Measurements from ENCODE around the gene SCN3B. TPM values are rescaled to one million over a fixed set of nuclear protein-coding genes. Genes with fewer than 3 reads are reported as not detected.

The SCN3B gene
- total RNA-seq, 1 experiment from 2014 or later = 0.77 TPM

DNA sequence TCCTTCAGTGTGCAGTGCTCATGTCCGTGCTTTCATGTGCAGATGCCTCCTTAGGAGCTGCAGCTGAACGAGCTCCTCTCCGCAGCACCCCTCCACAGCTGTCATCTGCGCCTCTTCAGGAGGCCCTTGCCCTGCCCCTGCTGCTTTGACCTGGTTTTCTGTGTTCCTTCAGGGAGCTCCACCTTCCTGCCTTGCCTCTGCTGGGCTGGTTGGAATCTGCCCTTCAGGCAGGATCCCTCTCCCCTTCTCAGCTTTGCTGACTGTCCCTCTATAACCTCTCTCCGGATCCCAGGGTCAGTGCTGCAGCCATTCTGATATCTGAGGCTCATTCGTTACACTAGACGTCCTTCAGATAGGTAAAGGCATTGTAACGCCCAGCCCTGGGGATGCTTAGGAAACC is 67.9 kb downstream of the SCN3B start:
- no peak for DNase-seq
- TF ChIP-seq, protein P1, sequence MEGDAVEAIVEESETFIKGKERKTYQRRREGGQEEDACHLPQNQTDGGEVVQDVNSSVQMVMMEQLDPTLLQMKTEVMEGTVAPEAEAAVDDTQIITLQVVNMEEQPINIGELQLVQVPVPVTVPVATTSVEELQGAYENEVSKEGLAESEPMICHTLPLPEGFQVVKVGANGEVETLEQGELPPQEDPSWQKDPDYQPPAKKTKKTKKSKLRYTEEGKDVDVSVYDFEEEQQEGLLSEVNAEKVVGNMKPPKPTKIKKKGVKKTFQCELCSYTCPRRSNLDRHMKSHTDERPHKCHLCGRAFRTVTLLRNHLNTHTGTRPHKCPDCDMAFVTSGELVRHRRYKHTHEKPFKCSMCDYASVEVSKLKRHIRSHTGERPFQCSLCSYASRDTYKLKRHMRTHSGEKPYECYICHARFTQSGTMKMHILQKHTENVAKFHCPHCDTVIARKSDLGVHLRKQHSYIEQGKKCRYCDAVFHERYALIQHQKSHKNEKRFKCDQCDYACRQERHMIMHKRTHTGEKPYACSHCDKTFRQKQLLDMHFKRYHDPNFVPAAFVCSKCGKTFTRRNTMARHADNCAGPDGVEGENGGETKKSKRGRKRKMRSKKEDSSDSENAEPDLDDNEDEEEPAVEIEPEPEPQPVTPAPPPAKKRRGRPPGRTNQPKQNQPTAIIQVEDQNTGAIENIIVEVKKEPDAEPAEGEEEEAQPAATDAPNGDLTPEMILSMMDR (conservative IDR thresholded peaks at IDR 0.05) = no peak

More for the DNA sequence above, 67.9 kb downstream of the SCN3B start:
- H3K23ac ChIP-seq (ENCODE audit: insufficient read length, low read depth, low read length) = no peak overlapping the region
- H3K9ac ChIP-seq (ENCODE audit: extremely low read depth, insufficient read length, low read length) = no peak overlapping the region
- H4K91ac ChIP-seq (ENCODE audit: insufficient read length, low read depth, low read length) = no peak overlapping the region
- H3K4me1 Mint-ChIP-seq = peaks cover 20 to 24% of the 10 kb centered on the region in 2 experiments
- H3K27me3 Mint-ChIP-seq (ENCODE audit: low read depth) = no peaks in the 10 kb centered on the region
- H3K4me2 ChIP-seq (ENCODE audit: insufficient read depth, insufficient read length, low read length) = no peak overlapping the region
- no peak overlapping the region for H3K18ac ChIP-seq (ENCODE audit: insufficient read length, low read depth, low read length)
- no peak overlapping the region for H3K14ac ChIP-seq (ENCODE audit: insufficient read depth, low read length)
- no peak overlapping the region for H2AK5ac ChIP-seq (ENCODE audit: insufficient read length, low read length)
- no peak overlapping the region for H3K4me3 Mint-ChIP-seq
- no peaks in the 10 kb centered on the region; the same call in 1 of the 2 replicates for H3K4me1 ChIP-seq (ENCODE audit: insufficient read depth, low read length)
- H4K20me1 ChIP-seq (ENCODE audit: control insufficient read depth, insufficient read depth, insufficient read length) = no peaks in the 10 kb centered on the region
- no peaks in the 10 kb centered on the region for H3K79me1 ChIP-seq (ENCODE audit: insufficient read depth, low read depth, low read length, poor library complexity, severe bottlenecking)
- no peak overlapping the region for H3K27ac ChIP-seq (ENCODE audit: insufficient read length, low read depth, low read length)
- no peaks in the 10 kb centered on the region for H3K9me3 ChIP-seq (ENCODE audit: control insufficient read depth, low read depth, low read length)
- peaks cover 7 to 12% (median 8%) of the 10 kb centered on the region in 3 experiments for H3K36me3 Mint-ChIP-seq (ENCODE audit: insufficient read depth in 1 of 3, low read depth in 3 of 3)
- H3K4ac ChIP-seq (ENCODE audit: low read depth, low read length) = no peak overlapping the region
- no peak overlapping the region for H3K56ac ChIP-seq (ENCODE audit: insufficient read length, low read depth, low read length)
- H3K27ac Mint-ChIP-seq = peak overlapping the region in 1 of 3 experiments; percentile 70; a peak in 2 of 7 replicates
- H2AFZ ChIP-seq (ENCODE audit: low read length) = no peak overlapping the region
- no peaks in the 10 kb centered on the region for H3K79me2 ChIP-seq (ENCODE audit: insufficient read depth, low read length)
- H2BK5ac ChIP-seq (ENCODE audit: insufficient read length, low read length) = no peak overlapping the region
- no peak overlapping the region for H2BK12ac ChIP-seq (ENCODE audit: insufficient read length, low read depth, low read length)
- no peaks in the 10 kb centered on the region for H3K23me2 ChIP-seq (ENCODE audit: insufficient read length, low read depth, low read length, poor library complexity, severe bottlenecking)
- no peak overlapping the region for H2BK15ac ChIP-seq (ENCODE audit: low read depth, low read length)
- no CpG with 5 or more reads among the region's 8 CpGs for WGBS (ENCODE audit: extremely low coverage, insufficient read length, low lambda C conversion rate)
- peaks cover 0 to 3% of the 10 kb centered on the region in 2 experiments; a peak in 1 of 5 replicates for H3K9me3 Mint-ChIP-seq
- H3K27me3 ChIP-seq (ENCODE audit: insufficient read depth, low read length) = no peaks in the 10 kb centered on the region
- no peak overlapping the region for H4K5ac ChIP-seq (ENCODE audit: insufficient read length, low read depth, low read length)
- H3T11ph ChIP-seq (ENCODE audit: low read length) = no peak overlapping the region
- H2BK20ac ChIP-seq (ENCODE audit: low read depth, low read length, poor library complexity, severe bottlenecking) = no peak overlapping the region
- H4K8ac ChIP-seq (replicated peaks; ENCODE audit: insufficient read length, low read depth, low read length) = no peak overlapping the region
- H2BK120ac ChIP-seq (ENCODE audit: low read depth, low read length, poor library complexity, severe bottlenecking) = no peak overlapping the region

All from H9 (cell line).